Fibroblast of the aortic adventitia (primary cell): ENCODE results near the gene C7orf57. TPM values are rescaled to one million over a fixed set of nuclear protein-coding genes. Genes with fewer than 3 reads are reported as not detected.

Source experiments
- DNase-seq: peaks from one replicate; pipeline ENCODE4 v3.0.0-alpha.2; 2010; ENCODE audit warnings: low read depth
- H3K4me3 ChIP-seq: 2 replicates; pipeline ENCODE4 v1.5.1; 2011; ENCODE audit warnings: low read depth, mild to moderate bottlenecking, control low read depth, low read length, moderate library complexity
- CTCF ChIP-seq: IDR thresholded peaks from 2 replicates; pipeline ENCODE4 v1.5.1; 2011; ENCODE audit warnings: mild to moderate bottlenecking, low read length, control low read depth, inconsistent platforms; ENCODE audit not compliant: insufficient read depth
- total RNA-seq: library from RNA; depleted of rRNA; stranded (reverse); fragments of >200 nt; gene quantifications from 2 replicates; pipeline ENCODE4 v1.2.3, GENCODE V29; 2012; ENCODE audit warnings: low replicate concordance

The C7orf57 gene
- total RNA-seq, 1 donor, result 0.09 TPM

GRCh38 chr7:48097521-48098231, 62.3 kb downstream of the C7orf57 start:
- H3K4me3 ChIP-seq, result no peak overlapping the region
- TF ChIP-seq CTCF, result no peak
- no peak for DNase-seq

- TF ChIP-seq CTCF, result no peak
- no peak for DNase-seq
- no peak overlapping the region for H3K4me3 ChIP-seq
Observed at GRCh38 chr7:48098846-48099245, 63.5 kb downstream of the C7orf57 start.

- DNase-seq, result no peak
- H3K4me3 ChIP-seq, result no peak overlapping the region
- TF ChIP-seq CTCF, result no peak
Observed at GRCh38 chr7:48099781-48100180, 64.4 kb downstream of the C7orf57 start.

- no peak overlapping the region for H3K4me3 ChIP-seq
- no peak for DNase-seq
- TF ChIP-seq CTCF, result no peak
Observed at GRCh38 chr7:48101352-48101751, 66.0 kb downstream of the C7orf57 start.

- TF ChIP-seq CTCF, result peak; percentile 33
- DNase-seq, result no peak
- no peak overlapping the region for H3K4me3 ChIP-seq
Observed at GRCh38 chr7:48101968-48102367, 66.6 kb downstream of the C7orf57 start.

GRCh38 chr7:48102530-48102929, 67.2 kb downstream of the C7orf57 start:
- H3K4me3 ChIP-seq, result no peak overlapping the region
- no peak for DNase-seq
- no peak for TF ChIP-seq CTCF

- no peak for TF ChIP-seq CTCF
- no peak overlapping the region for H3K4me3 ChIP-seq
- no peak for DNase-seq
Observed at GRCh38 chr7:48105045-48105444, 69.7 kb downstream of the C7orf57 start.
